HepG2 (cell line): Measurements from ENCODE around the gene IL1RAPL1.

Source experiments
- EP300 ChIP-seq, 3 experiments: sonication (generic) in 1 of 3; formaldehyde crosslinking in 1 of 3; IDR thresholded peaks; 2 replicates each; pipeline versions ENCODE4 v1.5.1 to v1.6.1; 2011 to 2020; ENCODE audit warnings: low read depth in 2 of 3, low read length in 2 of 3, borderline replicate concordance in 1 of 3, improper control_type of control experiment in 1 of 3, mild to moderate bottlenecking in 1 of 3, missing genetic modification reagents in 1 of 3, moderate library complexity in 1 of 3
- TBL1XR1 ChIP-seq: fragments of 150-350 bp; IDR thresholded peaks from 2 replicates; pipeline ENCODE4 v1.6.1; 2014; ENCODE audit warnings: borderline replicate concordance, low read length; ENCODE audit not compliant: partially characterized antibody
- ZFYVE20 ChIP-seq: sonication (generic); formaldehyde crosslinking; IDR thresholded peaks from 2 replicates; pipeline ENCODE4 v1.8.0; 2023; ENCODE audit warnings: low read depth, mild to moderate bottlenecking, moderate library complexity, missing genetic modification reagents, borderline replicate concordance
- TF ChIP-seq, protein P1 (sequence below): sonication (generic); formaldehyde crosslinking; conservative IDR thresholded peaks from 2 replicates; pipeline ENCODE4 v1.4.0; 2020; ENCODE audit warnings: missing genetic modification reagents
- TF ChIP-seq, protein P2 (sequence below): sonication (generic); formaldehyde crosslinking; IDR thresholded peaks from 2 replicates; pipeline ENCODE4 v1.4.0; 2020; ENCODE audit warnings: missing genetic modification reagents

DNA sequence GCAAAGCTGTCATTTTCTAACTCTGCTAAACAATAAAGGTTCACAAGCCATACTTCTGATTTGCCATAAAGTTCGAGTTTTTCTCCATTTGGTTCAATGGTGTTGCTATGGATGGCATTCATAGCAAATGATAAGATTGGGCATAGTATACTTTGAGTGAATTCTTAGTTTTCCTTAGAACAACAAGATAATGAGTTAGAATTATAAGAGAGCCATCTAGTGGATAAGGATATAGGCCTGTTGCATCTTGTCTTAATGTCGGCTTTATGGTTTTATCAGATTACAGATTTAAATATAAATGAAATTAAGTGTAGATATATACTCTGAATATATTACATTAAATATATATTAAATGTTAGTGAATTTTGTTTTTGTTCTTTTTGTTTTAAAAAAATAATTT lies 644.6 kb downstream of the IL1RAPL1 start:
- TF ChIP-seq EP300 (IDR thresholded peaks at IDR 0.05; ENCODE audit: low read depth in 2 of 2, low read length in 2 of 2) (no peak), EP300 (CRISPR knock-in tag; IDR thresholded peaks at IDR 0.05; ENCODE audit: borderline replicate concordance) (no peak), TBL1XR1 (no peak), ZFYVE20 (no peak)
- TF ChIP-seq, protein P1, sequence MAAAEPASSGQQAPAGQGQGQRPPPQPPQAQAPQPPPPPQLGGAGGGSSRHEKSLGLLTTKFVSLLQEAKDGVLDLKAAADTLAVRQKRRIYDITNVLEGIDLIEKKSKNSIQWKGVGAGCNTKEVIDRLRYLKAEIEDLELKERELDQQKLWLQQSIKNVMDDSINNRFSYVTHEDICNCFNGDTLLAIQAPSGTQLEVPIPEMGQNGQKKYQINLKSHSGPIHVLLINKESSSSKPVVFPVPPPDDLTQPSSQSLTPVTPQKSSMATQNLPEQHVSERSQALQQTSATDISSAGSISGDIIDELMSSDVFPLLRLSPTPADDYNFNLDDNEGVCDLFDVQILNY (CRISPR knock-in tag), result no peak
- TF ChIP-seq, protein P2, sequence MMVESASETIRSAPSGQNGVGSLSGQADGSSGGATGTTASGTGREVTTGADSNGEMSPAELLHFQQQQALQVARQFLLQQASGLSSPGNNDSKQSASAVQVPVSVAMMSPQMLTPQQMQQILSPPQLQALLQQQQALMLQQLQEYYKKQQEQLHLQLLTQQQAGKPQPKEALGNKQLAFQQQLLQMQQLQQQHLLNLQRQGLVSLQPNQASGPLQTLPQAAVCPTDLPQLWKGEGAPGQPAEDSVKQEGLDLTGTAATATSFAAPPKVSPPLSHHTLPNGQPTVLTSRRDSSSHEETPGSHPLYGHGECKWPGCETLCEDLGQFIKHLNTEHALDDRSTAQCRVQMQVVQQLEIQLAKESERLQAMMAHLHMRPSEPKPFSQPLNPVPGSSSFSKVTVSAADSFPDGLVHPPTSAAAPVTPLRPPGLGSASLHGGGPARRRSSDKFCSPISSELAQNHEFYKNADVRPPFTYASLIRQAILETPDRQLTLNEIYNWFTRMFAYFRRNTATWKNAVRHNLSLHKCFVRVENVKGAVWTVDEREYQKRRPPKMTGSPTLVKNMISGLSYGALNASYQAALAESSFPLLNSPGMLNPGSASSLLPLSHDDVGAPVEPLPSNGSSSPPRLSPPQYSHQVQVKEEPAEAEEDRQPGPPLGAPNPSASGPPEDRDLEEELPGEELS (CRISPR knock-in tag), result no peak
